ENCODE results near the gene TJP2. TPM values are rescaled to one million over a fixed set of nuclear protein-coding genes. Genes with fewer than 3 reads are reported as not detected.
A peak's percentile ranks its signal among the peaks of the same experiment; 100 is the strongest.

The TJP2 gene
- total RNA-seq, 2 donors from 2014 or later, result 46.3 to 51.7 TPM

DNA sequence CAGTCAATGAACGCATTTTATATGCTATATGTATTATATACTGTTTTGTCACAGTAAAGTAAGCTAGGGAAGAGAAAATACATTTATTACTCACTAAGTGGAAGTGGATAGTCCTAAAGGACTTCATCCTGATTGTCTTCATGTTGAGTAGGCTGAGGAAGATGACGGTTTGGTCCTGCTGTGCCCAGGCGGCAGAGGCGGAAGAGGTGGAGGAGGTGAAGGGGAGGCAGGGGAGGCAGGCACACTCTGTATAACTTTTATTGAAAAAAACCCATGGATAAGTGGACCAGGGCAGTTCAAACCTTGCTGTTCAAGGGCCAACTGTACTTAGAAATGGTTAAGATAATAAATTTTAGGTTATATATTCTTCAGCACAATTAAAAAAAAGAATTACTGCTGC lies 28.5 kb downstream of the TJP2 start:
- peaks cover 0 to 43% of the 10 kb centered on the region in 2 donors for H3K4me1 ChIP-seq
- DNase-seq (ENCODE audit: low spot score), result no peak
- H3K27ac ChIP-seq, result no peak overlapping the region
- no peak overlapping the region for H3K4me3 ChIP-seq
- TF ChIP-seq, protein P1, sequence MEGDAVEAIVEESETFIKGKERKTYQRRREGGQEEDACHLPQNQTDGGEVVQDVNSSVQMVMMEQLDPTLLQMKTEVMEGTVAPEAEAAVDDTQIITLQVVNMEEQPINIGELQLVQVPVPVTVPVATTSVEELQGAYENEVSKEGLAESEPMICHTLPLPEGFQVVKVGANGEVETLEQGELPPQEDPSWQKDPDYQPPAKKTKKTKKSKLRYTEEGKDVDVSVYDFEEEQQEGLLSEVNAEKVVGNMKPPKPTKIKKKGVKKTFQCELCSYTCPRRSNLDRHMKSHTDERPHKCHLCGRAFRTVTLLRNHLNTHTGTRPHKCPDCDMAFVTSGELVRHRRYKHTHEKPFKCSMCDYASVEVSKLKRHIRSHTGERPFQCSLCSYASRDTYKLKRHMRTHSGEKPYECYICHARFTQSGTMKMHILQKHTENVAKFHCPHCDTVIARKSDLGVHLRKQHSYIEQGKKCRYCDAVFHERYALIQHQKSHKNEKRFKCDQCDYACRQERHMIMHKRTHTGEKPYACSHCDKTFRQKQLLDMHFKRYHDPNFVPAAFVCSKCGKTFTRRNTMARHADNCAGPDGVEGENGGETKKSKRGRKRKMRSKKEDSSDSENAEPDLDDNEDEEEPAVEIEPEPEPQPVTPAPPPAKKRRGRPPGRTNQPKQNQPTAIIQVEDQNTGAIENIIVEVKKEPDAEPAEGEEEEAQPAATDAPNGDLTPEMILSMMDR (IDR thresholded peaks at IDR 0.05), result no peak
- H3K9me3 ChIP-seq, result no peaks in the 10 kb centered on the region
- no peaks in the 10 kb centered on the region for H3K27me3 ChIP-seq
- no peaks in the 10 kb centered on the region for H3K36me3 ChIP-seq

DNA sequence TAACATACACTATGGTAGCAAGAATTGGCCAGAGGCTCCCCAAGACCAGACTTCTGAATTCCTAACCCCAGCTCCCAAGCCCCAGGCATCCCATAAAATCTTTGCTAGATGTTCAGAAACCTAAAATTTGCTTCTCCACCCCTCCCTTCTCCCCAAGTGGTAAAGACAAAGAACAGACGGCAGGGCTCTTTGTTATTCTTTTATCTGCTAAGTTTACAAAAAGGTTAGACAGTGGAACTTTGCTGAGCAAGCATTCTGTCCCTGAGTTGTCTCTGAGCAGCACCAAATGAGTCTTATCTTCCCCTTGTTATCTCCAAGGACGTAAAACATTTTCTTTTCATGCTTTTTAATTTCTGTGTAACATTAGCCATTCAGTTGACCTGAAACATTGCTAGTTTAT lies 30.2 kb downstream of the TJP2 start:
- no peak overlapping the region for H3K4me3 ChIP-seq
- H3K27ac ChIP-seq, result peak overlapping the region; percentile 16 to 17
- no peak for DNase-seq (ENCODE audit: low spot score)
- TF ChIP-seq, protein P1 (IDR thresholded peaks at IDR 0.05), result no peak
- H3K27me3 ChIP-seq, result no peaks in the 10 kb centered on the region
- no peaks in the 10 kb centered on the region for H3K9me3 ChIP-seq
- peaks cover 0 to 38% of the 10 kb centered on the region in 2 donors for H3K4me1 ChIP-seq
- no peaks in the 10 kb centered on the region for H3K36me3 ChIP-seq

DNA sequence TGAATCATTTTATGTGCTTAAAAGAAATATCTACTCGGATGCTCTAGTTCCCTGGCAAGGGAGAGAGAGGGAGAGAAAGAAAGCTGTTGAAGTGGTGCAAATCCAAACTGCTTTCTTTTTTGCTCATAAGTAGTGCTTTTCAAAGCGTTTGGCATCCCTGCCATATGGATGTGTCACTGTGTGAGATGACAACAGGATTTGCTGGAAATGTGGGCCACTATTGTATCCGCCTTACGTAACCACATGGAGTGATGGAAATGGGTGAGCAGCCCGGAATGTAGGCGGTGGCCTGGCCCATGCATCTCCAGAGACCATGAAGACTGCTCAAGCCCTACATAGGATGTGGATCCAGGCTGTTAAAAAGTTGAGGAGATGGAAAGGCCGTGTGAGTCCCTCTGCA lies 30.8 kb downstream of the TJP2 start:
- Histone ChIP-seq H3K27ac (peak overlapping the region; percentile 21 to 31), H3K9me3 (no peaks in the 10 kb centered on the region), H3K4me3 (no peak overlapping the region), H3K36me3 (no peaks in the 10 kb centered on the region), H3K27me3 (no peaks in the 10 kb centered on the region), H3K4me1 (peaks cover 0 to 33% of the 10 kb centered on the region in 2 donors)
- peak; percentile 87 for DNase-seq (ENCODE audit: low spot score)
- TF ChIP-seq, protein P1 (IDR thresholded peaks at IDR 0.05), result no peak

DNA sequence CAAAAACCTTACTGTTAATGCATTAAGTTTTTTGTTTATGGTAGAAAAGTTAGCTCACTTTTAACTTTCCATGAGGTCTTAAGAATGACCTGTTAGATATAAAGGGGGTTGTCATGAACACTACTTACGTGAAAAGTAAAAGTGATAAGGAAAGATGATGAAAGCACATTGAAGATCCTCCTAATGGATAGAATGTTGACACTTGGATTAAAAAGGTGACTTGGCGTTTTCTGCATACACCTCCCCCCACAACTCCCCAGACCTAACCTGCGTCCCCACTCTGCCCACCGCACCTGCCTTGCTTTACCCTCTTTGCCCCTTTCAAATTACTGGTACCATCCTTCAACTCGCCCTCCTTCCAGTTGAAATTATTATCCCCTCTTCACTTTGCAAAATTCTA lies 32.0 kb downstream of the TJP2 start:
- no peak for DNase-seq (ENCODE audit: low spot score)
- H3K36me3 ChIP-seq, result no peaks in the 10 kb centered on the region
- H3K4me1 ChIP-seq, result peaks cover 0 to 32% of the 10 kb centered on the region in 2 donors
- H3K4me3 ChIP-seq, result no peak overlapping the region
- no peaks in the 10 kb centered on the region for H3K9me3 ChIP-seq
- peak overlapping the region; percentile 21 to 31 for H3K27ac ChIP-seq
- no peaks in the 10 kb centered on the region for H3K27me3 ChIP-seq
- TF ChIP-seq, protein P1 (IDR thresholded peaks at IDR 0.05), result no peak

DNA sequence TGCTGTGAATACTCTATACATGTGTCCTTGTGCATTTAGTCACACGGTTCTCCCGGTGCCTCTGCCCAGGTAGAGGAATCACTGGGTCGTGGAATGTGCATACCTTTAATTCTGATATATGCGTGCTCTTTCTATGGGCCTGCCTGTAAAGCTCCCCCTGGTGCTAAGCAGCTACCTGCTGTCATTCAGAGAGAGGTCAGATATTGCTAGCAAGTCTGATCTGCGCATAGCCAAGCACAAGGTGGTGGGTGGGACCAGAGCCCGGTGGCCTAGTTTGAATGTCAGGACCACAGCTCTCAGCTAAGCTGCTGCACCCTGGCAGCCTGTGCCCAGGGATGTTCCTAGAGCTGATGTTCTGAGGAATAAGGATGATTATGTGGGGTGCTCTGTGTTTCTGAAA lies 33.4 kb downstream of the TJP2 start:
- H3K4me3 ChIP-seq, result no peak overlapping the region
- TF ChIP-seq, protein P1 (IDR thresholded peaks at IDR 0.05), result peak in 1 of 2 donors; percentile 22
- DNase-seq (ENCODE audit: low spot score), result no peak
- H3K27ac ChIP-seq, result peak overlapping the region in 1 of 2 donors; percentile 54
- no peaks in the 10 kb centered on the region for H3K36me3 ChIP-seq
- no peaks in the 10 kb centered on the region for H3K27me3 ChIP-seq
- peaks cover 0 to 41% of the 10 kb centered on the region in 2 donors for H3K4me1 ChIP-seq
- no peaks in the 10 kb centered on the region for H3K9me3 ChIP-seq

DNA sequence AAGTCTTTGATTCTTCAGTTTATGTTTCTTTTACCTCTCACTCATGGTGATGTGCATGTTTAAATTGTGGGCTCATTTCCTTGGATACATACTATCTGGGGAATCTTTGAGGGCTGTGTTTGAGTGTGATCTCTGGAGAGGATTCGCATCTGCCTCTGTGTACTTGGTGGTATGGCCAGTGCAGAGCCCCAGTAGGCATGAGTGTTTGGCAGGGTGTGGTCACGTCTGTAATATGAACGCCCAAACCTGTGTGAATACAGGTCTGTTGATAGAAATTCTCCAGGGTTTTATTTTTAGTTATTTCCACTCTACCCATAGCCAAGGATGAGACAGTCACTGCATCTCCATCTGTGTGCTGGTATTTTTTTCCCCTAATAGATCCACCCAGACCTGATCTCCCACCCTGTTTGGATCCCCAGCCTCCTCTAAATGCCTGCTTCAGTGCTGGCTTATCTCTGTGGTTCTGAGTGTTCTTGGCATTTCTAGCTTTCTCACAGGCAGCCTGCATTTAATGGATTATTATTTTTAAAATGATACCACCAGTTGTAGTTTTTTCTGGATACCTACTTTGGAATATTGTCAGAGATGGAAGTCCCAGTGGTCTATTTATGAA lies 37.5 kb downstream of the TJP2 start:
- Histone ChIP-seq H3K27me3 (no peaks in the 10 kb centered on the region), H3K9me3 (no peaks in the 10 kb centered on the region), H3K27ac (peak overlapping the region; percentile 42 to 93), H3K4me3 (no peak overlapping the region), H3K36me3 (no peaks in the 10 kb centered on the region), H3K4me1 (peaks cover 0 to 48% of the 10 kb centered on the region in 2 donors)
- no peak for DNase-seq (ENCODE audit: low spot score)
- TF ChIP-seq, protein P1 (IDR thresholded peaks at IDR 0.05), result no peak
